ENCODE data around the gene SLC6A6. TPM values are rescaled to one million over a fixed set of nuclear protein-coding genes. Genes with fewer than 3 reads are reported as not detected.
A peak's percentile ranks its signal among the peaks of the same experiment; 100 is the strongest.

Gene SLC6A6
- total and polyA plus RNA-seq, 2 experiments from 2014 or later: 27.5 to 150 TPM

DNA sequence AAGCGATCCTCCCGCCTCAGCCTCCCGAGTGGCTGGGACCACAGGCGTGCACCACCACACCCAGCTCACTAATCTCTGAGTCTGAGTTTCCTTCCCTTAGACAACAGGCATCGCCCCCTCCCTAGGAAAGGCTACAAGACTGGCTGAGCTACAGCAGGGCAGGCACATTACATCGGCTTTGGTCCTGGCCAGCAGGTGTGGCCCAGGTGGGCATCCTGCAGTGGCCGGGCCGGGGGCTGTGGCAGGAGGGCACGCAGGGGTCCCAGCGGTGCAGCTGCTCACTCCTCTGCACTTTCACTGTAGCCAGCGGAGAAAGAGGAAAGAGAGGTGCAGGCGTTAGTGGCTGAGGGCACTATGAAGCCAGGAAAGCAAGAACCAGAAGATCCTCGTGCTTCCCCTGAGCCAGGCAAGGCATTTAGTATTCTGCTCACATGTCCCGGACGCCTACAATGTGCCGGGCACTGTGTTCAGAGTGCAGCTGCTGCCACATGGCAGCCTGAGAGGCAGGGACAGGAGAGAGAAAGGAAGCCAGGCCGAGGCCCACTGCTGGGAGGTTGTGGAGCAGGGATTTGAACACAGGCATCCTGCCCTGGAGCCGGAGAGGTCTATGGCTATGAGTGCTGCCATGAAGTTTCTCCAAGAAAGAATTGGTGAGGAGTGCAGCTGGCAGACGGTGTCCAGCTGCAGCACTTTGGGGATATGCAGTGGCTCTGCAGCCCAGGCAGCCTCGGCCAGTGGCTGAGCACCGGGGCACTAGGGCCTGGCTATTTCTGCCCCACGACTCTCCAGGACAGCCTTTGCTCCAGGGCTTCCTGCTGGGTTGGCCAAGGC is 115.4 kb downstream of the SLC6A6 start:
- Mint-ChIP-seq H3K9me3 (no peaks in the 10 kb centered on the region), H3K4me3 (no peak overlapping the region), H3K27me3 (ENCODE audit: insufficient read depth, low read depth, poor library complexity) (peaks cover 9% of the 10 kb centered on the region), H3K4me1 (peaks cover 6% of the 10 kb centered on the region), H3K27ac (no peak overlapping the region), H3K36me3 (ENCODE audit: low read depth) (no peaks in the 10 kb centered on the region)
- H3K4me3 ChIP-seq: no peak overlapping the region
- no peak overlapping the region for H3K4me2 ChIP-seq
- DNase-seq (ENCODE audit: low spot score): no peak
- H3K79me2 ChIP-seq (replicated peaks; ENCODE audit: insufficient read depth): no peaks in the 10 kb centered on the region
- no peaks in the 10 kb centered on the region for H3K9me2 ChIP-seq (ENCODE audit: insufficient read depth)
- ATAC-seq: peak; percentile 19; the same call in 2 of the 3 replicates
- no peaks in the 10 kb centered on the region for H3F3A ChIP-seq (replicated peaks; ENCODE audit: low read depth)
- TF ChIP-seq ZNF331 (CRISPR knock-in tag; IDR thresholded peaks at IDR 0.05; ENCODE audit: low read depth): no peak
- TF ChIP-seq, protein P1, sequence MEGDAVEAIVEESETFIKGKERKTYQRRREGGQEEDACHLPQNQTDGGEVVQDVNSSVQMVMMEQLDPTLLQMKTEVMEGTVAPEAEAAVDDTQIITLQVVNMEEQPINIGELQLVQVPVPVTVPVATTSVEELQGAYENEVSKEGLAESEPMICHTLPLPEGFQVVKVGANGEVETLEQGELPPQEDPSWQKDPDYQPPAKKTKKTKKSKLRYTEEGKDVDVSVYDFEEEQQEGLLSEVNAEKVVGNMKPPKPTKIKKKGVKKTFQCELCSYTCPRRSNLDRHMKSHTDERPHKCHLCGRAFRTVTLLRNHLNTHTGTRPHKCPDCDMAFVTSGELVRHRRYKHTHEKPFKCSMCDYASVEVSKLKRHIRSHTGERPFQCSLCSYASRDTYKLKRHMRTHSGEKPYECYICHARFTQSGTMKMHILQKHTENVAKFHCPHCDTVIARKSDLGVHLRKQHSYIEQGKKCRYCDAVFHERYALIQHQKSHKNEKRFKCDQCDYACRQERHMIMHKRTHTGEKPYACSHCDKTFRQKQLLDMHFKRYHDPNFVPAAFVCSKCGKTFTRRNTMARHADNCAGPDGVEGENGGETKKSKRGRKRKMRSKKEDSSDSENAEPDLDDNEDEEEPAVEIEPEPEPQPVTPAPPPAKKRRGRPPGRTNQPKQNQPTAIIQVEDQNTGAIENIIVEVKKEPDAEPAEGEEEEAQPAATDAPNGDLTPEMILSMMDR (conservative IDR thresholded peaks at IDR 0.05; ENCODE audit: low read depth in 2 of 2): no peak
- no peak for TF ChIP-seq POLR2AphosphoS5 (IDR thresholded peaks at IDR 0.05; ENCODE audit: low read depth)
- H2AFZ ChIP-seq: no peak overlapping the region
- no peak overlapping the region for H3K27ac ChIP-seq (ENCODE audit: low read depth)
- no peaks in the 10 kb centered on the region for H3K27me3 ChIP-seq (ENCODE audit: insufficient read depth)
- no peaks in the 10 kb centered on the region for H3K36me3 ChIP-seq (ENCODE audit: insufficient read depth)
- no peaks in the 10 kb centered on the region for H4K20me1 ChIP-seq (replicated peaks; ENCODE audit: insufficient read depth)
- no peaks in the 10 kb centered on the region for H3K4me1 ChIP-seq (ENCODE audit: insufficient read depth)

DNA sequence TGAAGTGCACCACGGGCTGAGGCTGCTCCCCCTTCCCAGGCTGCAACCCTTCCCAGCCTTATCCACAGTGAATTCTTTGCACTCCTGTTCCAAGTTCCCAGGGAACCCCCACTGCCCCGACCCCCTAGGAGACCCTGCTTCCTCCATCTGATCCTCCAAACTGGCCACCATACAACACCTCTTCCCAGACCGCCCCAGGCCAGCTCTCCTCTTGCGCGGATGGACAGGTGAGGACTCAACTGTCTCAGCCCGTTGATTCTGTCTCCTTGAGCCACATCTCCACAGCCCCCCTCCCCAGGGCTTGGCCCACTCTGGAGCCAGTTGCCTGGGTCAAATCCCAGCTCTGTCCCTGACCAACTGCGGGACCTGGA is 116.0 kb downstream of the SLC6A6 start:
- no peak overlapping the region for H3K27ac ChIP-seq (ENCODE audit: low read depth)
- no peak overlapping the region for H3K4me2 ChIP-seq
- no peak for ATAC-seq
- TF ChIP-seq EZH2 (IDR thresholded peaks at IDR 0.05; ENCODE audit: low read depth, unreplicated experiment): no peak
- no peak for TF ChIP-seq JUNB (IDR thresholded peaks at IDR 0.05; ENCODE audit: unreplicated experiment)
- H3K79me2 ChIP-seq (replicated peaks; ENCODE audit: insufficient read depth): no peaks in the 10 kb centered on the region
- no peak for DNase-seq (ENCODE audit: low spot score)
- Mint-ChIP-seq H3K27me3 (ENCODE audit: insufficient read depth, low read depth, poor library complexity) (peaks cover 9% of the 10 kb centered on the region), H3K4me1 (peaks cover 6% of the 10 kb centered on the region), H3K27ac (no peak overlapping the region), H3K4me3 (no peak overlapping the region), H3K9me3 (no peaks in the 10 kb centered on the region), H3K36me3 (ENCODE audit: low read depth) (no peaks in the 10 kb centered on the region)
- no peaks in the 10 kb centered on the region for H3K9me2 ChIP-seq (ENCODE audit: insufficient read depth)
- H3K4me1 ChIP-seq (ENCODE audit: insufficient read depth): no peaks in the 10 kb centered on the region
- H3F3A ChIP-seq (replicated peaks; ENCODE audit: low read depth): no peaks in the 10 kb centered on the region
- no peak overlapping the region for H3K4me3 ChIP-seq
- H2AFZ ChIP-seq: no peak overlapping the region
- H4K20me1 ChIP-seq (replicated peaks; ENCODE audit: insufficient read depth): no peaks in the 10 kb centered on the region
- no peaks in the 10 kb centered on the region for H3K36me3 ChIP-seq (ENCODE audit: insufficient read depth)
- no peaks in the 10 kb centered on the region for H3K27me3 ChIP-seq (ENCODE audit: insufficient read depth)

GRCh38 chr3:14518893-14519292 is 116.5 kb downstream of the SLC6A6 start:
- Histone ChIP-seq H3K9me2 (ENCODE audit: insufficient read depth) (no peaks in the 10 kb centered on the region), H3K4me3 (no peak overlapping the region), H3K4me1 (ENCODE audit: insufficient read depth) (no peaks in the 10 kb centered on the region), H3K79me2 (replicated peaks; ENCODE audit: insufficient read depth) (no peaks in the 10 kb centered on the region), H3F3A (replicated peaks; ENCODE audit: low read depth) (no peaks in the 10 kb centered on the region), H4K20me1 (replicated peaks; ENCODE audit: insufficient read depth) (no peaks in the 10 kb centered on the region), H3K27ac (ENCODE audit: low read depth) (no peak overlapping the region), H3K4me2 (no peak overlapping the region), H3K36me3 (ENCODE audit: insufficient read depth) (no peaks in the 10 kb centered on the region), H3K27me3 (ENCODE audit: insufficient read depth) (no peaks in the 10 kb centered on the region), H2AFZ (no peak overlapping the region)
- H3K9me3 Mint-ChIP-seq: no peaks in the 10 kb centered on the region
- H3K4me3 Mint-ChIP-seq: no peak overlapping the region
- peaks cover 9% of the 10 kb centered on the region for H3K27me3 Mint-ChIP-seq (ENCODE audit: insufficient read depth, low read depth, poor library complexity)
- ATAC-seq (no peak), DNase-seq (ENCODE audit: low spot score) (no peak)
- peaks cover 6% of the 10 kb centered on the region for H3K4me1 Mint-ChIP-seq
- H3K36me3 Mint-ChIP-seq (ENCODE audit: low read depth): no peaks in the 10 kb centered on the region
- no peak overlapping the region for H3K27ac Mint-ChIP-seq
- TF ChIP-seq CREB1 (CRISPR knock-in tag; IDR thresholded peaks at IDR 0.05; ENCODE audit: low read depth) (no peak), EZH2 (IDR thresholded peaks at IDR 0.05; ENCODE audit: low read depth, unreplicated experiment) (no peak), STAT1 (IDR thresholded peaks at IDR 0.05; ENCODE audit: unreplicated experiment) (no peak), EZH2phosphoT487 (IDR thresholded peaks at IDR 0.05; ENCODE audit: unreplicated experiment) (no peak), ZNF114 (CRISPR knock-in tag; IDR thresholded peaks at IDR 0.05) (no peak)
- TF ChIP-seq, protein P2, sequence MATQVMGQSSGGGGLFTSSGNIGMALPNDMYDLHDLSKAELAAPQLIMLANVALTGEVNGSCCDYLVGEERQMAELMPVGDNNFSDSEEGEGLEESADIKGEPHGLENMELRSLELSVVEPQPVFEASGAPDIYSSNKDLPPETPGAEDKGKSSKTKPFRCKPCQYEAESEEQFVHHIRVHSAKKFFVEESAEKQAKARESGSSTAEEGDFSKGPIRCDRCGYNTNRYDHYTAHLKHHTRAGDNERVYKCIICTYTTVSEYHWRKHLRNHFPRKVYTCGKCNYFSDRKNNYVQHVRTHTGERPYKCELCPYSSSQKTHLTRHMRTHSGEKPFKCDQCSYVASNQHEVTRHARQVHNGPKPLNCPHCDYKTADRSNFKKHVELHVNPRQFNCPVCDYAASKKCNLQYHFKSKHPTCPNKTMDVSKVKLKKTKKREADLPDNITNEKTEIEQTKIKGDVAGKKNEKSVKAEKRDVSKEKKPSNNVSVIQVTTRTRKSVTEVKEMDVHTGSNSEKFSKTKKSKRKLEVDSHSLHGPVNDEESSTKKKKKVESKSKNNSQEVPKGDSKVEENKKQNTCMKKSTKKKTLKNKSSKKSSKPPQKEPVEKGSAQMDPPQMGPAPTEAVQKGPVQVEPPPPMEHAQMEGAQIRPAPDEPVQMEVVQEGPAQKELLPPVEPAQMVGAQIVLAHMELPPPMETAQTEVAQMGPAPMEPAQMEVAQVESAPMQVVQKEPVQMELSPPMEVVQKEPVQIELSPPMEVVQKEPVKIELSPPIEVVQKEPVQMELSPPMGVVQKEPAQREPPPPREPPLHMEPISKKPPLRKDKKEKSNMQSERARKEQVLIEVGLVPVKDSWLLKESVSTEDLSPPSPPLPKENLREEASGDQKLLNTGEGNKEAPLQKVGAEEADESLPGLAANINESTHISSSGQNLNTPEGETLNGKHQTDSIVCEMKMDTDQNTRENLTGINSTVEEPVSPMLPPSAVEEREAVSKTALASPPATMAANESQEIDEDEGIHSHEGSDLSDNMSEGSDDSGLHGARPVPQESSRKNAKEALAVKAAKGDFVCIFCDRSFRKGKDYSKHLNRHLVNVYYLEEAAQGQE (IDR thresholded peaks at IDR 0.05; ENCODE audit: unreplicated experiment): no peak
- TF ChIP-seq, protein P1 (conservative IDR thresholded peaks at IDR 0.05; ENCODE audit: low read depth in 2 of 2): no peak

All from GM23338 (cell line).